Activated T-helper 1 cell treated with anti-CD3 and anti-CD28 coated beads, Interleukin-12 subunit alpha, Interleukin-12 subunit beta, Interleukin-2, Interleukin-4 antibody, amounts not matched to agents 30 ng/mL and 10 ng/mL and 1 ng/mL, durations not matched to agents 14 hours and 24 hours and 36 hours (primary cell): Measurements from ENCODE around the gene CELF1. TPM values are rescaled to one million over a fixed set of nuclear protein-coding genes. Genes with fewer than 3 reads are reported as not detected.
"Not testable (repeated sequence)": the region's sequence is repeated elsewhere in the genome, so short reads cannot be mapped to it uniquely, and the experiment has no call there.

Experiments used
- DNase-seq: peaks from one replicate; pipeline ENCODE4 v3.0.0; 2021; ENCODE audit warnings: low spot score
- H3K27ac Mint-ChIP-seq: one replicate; pipeline ENCODE4 v1.8.0; 2021; ENCODE audit warnings: mild to moderate bottlenecking, mixed read lengths
- H3K27me3 Mint-ChIP-seq: one replicate; pipeline ENCODE4 v1.8.0; 2022; ENCODE audit warnings: mild to moderate bottlenecking, moderate library complexity, mixed read lengths; ENCODE audit not compliant: insufficient read depth
- H3K36me3 Mint-ChIP-seq: one replicate; pipeline ENCODE4 v1.8.0; 2021; ENCODE audit warnings: low read depth, mixed read lengths
- H3K4me1 Mint-ChIP-seq: one replicate; pipeline ENCODE4 v1.8.0; 2021; ENCODE audit warnings: low read depth, mixed read lengths
- H3K4me3 Mint-ChIP-seq: one replicate; pipeline ENCODE4 v1.8.0; 2021; ENCODE audit warnings: mild to moderate bottlenecking, moderate library complexity, mixed read lengths
- H3K9me3 Mint-ChIP-seq: one replicate; pipeline ENCODE4 v1.8.0; 2021; ENCODE audit warnings: mixed read lengths
- intact Hi-C: fragments of 100-400 bp; cut with micrococcal nuclease; formaldehyde crosslinking; loops from one replicate; pipeline ENCODE4 v1.15.1; 2024
- total RNA-seq: library from RNA; stranded (reverse); gene quantifications from 2 replicates; pipeline ENCODE4 v1.2.3, GENCODE V29; 2022

The CELF1 gene
- total RNA-seq, 1 donor from 2014 or later, result 148 TPM

GRCh38 chr11:47529951-47530350, 23.0 kb downstream of the CELF1 start:
- intact Hi-C loops, result no loop called here
- Mint-ChIP-seq H3K4me1 (peaks cover 31% of the 10 kb centered on the region), H3K4me3 (no peak overlapping the region), H3K27ac (peak overlapping the region; percentile 64), H3K27me3 (no peaks in the 10 kb centered on the region), H3K9me3 (no peaks in the 10 kb centered on the region), H3K36me3 (peaks cover 10% of the 10 kb centered on the region)
- DNase-seq, result no peak

DNA sequence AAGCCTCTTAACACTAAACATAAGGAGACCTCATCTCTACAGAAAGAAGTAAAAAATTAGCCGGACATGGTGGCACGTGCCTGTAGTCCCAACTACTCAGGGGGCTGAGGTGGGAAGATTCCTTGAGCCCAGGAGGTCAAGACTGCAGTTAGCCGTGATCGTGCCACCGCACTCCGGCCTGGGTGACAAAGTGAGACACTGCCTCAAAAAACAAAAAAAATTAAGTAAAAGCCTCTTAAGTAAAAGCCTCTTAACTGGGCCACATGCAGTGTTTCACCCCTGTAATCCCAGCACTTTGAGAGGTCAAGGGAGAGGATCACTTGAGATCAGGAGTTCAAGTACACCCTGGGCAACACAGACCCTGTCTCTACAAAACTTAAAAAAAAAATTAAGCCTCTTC, 25.7 kb downstream of the CELF1 start:
- no peak for DNase-seq
- Mint-ChIP-seq H3K27ac (no peak overlapping the region), H3K9me3 (no peaks in the 10 kb centered on the region), H3K27me3 (no peaks in the 10 kb centered on the region), H3K4me1 (peaks cover 45% of the 10 kb centered on the region), H3K4me3 (no peak overlapping the region), H3K36me3 (peaks cover 10% of the 10 kb centered on the region)
- intact Hi-C loops, result no loop called here

GRCh38 chr11:47526032-47526431, 26.9 kb downstream of the CELF1 start:
- H3K27ac Mint-ChIP-seq, result peak overlapping the region; percentile 76
- H3K9me3 Mint-ChIP-seq, H3K27me3 Mint-ChIP-seq, intact Hi-C loops, H3K4me3 Mint-ChIP-seq, DNase-seq: not testable (repeated sequence)
- peaks cover 10% of the 10 kb centered on the region for H3K36me3 Mint-ChIP-seq
- peaks cover 45% of the 10 kb centered on the region for H3K4me1 Mint-ChIP-seq

DNA sequence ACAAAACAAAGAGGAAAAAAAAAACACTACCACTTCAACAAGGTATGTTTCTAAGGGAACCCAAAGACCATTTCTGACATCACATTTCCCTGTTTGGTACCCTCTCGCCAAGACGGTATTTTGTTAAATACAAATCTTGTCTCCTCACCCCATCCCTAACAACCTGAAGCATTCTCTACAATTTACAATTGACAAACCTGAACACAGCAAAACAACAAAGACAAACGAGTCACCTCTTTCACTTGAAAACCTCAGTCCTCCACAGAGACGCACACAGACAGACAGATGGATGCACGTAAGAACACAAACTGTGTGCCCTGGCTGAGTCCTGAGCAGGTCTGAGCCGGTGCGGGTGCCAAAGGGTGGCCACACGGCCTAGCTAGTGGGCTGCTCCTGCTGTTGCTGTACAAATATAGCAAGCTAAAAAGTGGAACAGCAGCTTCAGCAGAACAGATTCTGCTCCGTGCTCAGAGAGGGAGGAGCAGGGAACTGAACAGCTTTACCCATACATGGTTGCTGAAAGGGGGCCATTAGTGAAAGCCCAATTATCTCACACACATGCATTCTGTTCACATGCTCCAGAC, 28.5 kb downstream of the CELF1 start:
- H3K4me1 Mint-ChIP-seq, result peaks cover 45% of the 10 kb centered on the region
- intact Hi-C loops, result loop anchor here (2.0 kb wide), 1 partner anchor 14 kb away; no protein-coding TSS in a partner anchor
- peak; percentile 22 for DNase-seq
- peak overlapping the region; percentile 89 for H3K27ac Mint-ChIP-seq
- no peaks in the 10 kb centered on the region for H3K27me3 Mint-ChIP-seq
- peaks cover 8% of the 10 kb centered on the region for H3K36me3 Mint-ChIP-seq
- H3K9me3 Mint-ChIP-seq, result no peaks in the 10 kb centered on the region
- H3K4me3 Mint-ChIP-seq, result peak overlapping the region; percentile 54

GRCh38 chr11:47523490-47524225, 29.3 kb downstream of the CELF1 start:
- Mint-ChIP-seq H3K4me3 (peak overlapping the region; percentile 54), H3K4me1 (peaks cover 50% of the 10 kb centered on the region), H3K27ac (peak overlapping the region; percentile 89), H3K36me3 (peaks cover 8% of the 10 kb centered on the region), H3K9me3 (no peaks in the 10 kb centered on the region), H3K27me3 (no peaks in the 10 kb centered on the region)
- intact Hi-C loops, result loop anchor here (1.0 to 2.0 kb wide), 4 partner anchors 8 to 30 kb away; partner anchors contain the start of gene CELF1
- peak; percentile 41 for DNase-seq

GRCh38 chr11:47518212-47518964, 34.5 kb downstream of the CELF1 start:
- Mint-ChIP-seq H3K27me3 (no peaks in the 10 kb centered on the region), H3K4me3 (peak overlapping the region; percentile 2), H3K36me3 (peaks cover 9% of the 10 kb centered on the region), H3K27ac (peak overlapping the region; percentile 80), H3K4me1 (peaks cover 60% of the 10 kb centered on the region), H3K9me3 (no peaks in the 10 kb centered on the region)
- intact Hi-C loops, result loop anchor here (5.0 to 10.0 kb wide), 2 partner anchors 249 to 486 kb away; partner anchors contain the start of gene FNBP4
- no peak for DNase-seq

- intact Hi-C loops, result loop anchor here (5.0 to 10.0 kb wide), 2 partner anchors 250 to 488 kb away; partner anchors contain the start of gene FNBP4
- Mint-ChIP-seq H3K27ac (no peak overlapping the region), H3K27me3 (no peaks in the 10 kb centered on the region), H3K4me3 (no peak overlapping the region), H3K36me3 (peaks cover 9% of the 10 kb centered on the region), H3K4me1 (peaks cover 62% of the 10 kb centered on the region), H3K9me3 (no peaks in the 10 kb centered on the region)
- DNase-seq, result no peak
Measured at GRCh38 chr11:47516984-47517853, 35.7 kb downstream of the CELF1 start.

DNA sequence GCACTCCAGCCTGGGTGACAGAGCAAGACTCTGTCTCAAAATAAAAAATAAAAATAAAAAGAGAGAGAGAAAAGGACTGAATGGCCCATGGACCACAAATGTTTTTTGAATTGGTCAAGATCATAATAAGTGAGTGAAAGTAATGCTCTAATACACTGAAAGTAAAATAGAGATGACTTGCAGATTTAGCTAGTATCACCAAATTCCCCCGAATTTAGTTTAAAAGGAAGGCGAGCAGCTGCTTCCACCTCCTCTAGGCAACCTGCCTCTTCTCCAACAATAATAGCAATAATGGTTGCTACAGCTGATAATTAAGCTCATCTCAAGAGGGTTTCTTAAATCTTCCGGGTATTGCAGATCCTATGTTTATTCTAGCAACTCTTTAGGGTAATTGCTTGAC, 36.8 kb downstream of the CELF1 start:
- intact Hi-C loops, result loop anchor here (5.0 to 10.0 kb wide), 2 partner anchors 251 to 489 kb away; partner anchors contain the start of gene FNBP4
- no peaks in the 10 kb centered on the region for H3K27me3 Mint-ChIP-seq
- no peak overlapping the region for H3K27ac Mint-ChIP-seq
- H3K9me3 Mint-ChIP-seq, result no peaks in the 10 kb centered on the region
- peaks cover 9% of the 10 kb centered on the region for H3K36me3 Mint-ChIP-seq
- H3K4me3 Mint-ChIP-seq, result no peak overlapping the region
- no peak for DNase-seq
- H3K4me1 Mint-ChIP-seq, result peaks cover 69% of the 10 kb centered on the region

- peak overlapping the region; percentile 93 for H3K27ac Mint-ChIP-seq
- DNase-seq, result no peak
- peak overlapping the region; percentile 60 for H3K4me3 Mint-ChIP-seq
- intact Hi-C loops, result loop anchor here (1.0 to 10.0 kb wide), 6 partner anchors 8 to 490 kb away; partner anchors contain the start of genes CELF1, FNBP4, KBTBD4 and NDUFS3
- H3K36me3 Mint-ChIP-seq, result peaks cover 9% of the 10 kb centered on the region
- H3K4me1 Mint-ChIP-seq, result peaks cover 76% of the 10 kb centered on the region
- no peaks in the 10 kb centered on the region for H3K27me3 Mint-ChIP-seq
- H3K9me3 Mint-ChIP-seq, result no peaks in the 10 kb centered on the region
Measured at GRCh38 chr11:47514825-47515647, 37.9 kb downstream of the CELF1 start.

DNA sequence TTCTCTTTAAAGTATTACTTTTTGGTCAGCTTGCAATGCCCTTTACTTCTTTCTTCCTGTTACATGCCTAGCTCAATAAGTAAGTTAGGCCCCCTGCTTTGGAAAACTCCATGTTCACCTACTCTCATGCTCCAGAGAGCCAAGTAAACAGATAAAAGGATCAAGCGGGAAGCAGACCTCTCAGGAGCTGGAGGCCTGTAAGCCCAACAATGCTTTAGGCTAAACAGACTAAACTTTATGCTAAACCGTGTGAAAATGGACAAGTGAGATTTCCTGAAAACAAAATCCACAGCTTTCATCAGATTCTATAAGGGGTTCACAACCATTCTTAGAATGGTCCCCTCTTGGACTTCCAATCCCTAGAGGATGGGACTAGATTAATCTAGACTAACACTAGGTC, 40.2 kb downstream of the CELF1 start:
- peaks cover 79% of the 10 kb centered on the region for H3K4me1 Mint-ChIP-seq
- H3K27ac Mint-ChIP-seq, result peak overlapping the region; percentile 58
- H3K4me3 Mint-ChIP-seq, result no peak overlapping the region

GRCh38 chr11:47511917-47512316, 41.0 kb downstream of the CELF1 start:
- intact Hi-C loops, result loop anchor here (10.0 kb wide), 1 partner anchor 493 kb away; no protein-coding TSS in a partner anchor
- Mint-ChIP-seq H3K27me3 (no peaks in the 10 kb centered on the region), H3K36me3 (peaks cover 7% of the 10 kb centered on the region), H3K27ac (no peak overlapping the region), H3K4me3 (no peak overlapping the region), H3K4me1 (peaks cover 81% of the 10 kb centered on the region), H3K9me3 (no peaks in the 10 kb centered on the region)
- DNase-seq, result no peak

More for the DNA sequence above, 40.2 kb downstream of the CELF1 start:
- no peaks in the 10 kb centered on the region for H3K27me3 Mint-ChIP-seq
- no peak for DNase-seq
- H3K36me3 Mint-ChIP-seq, result peaks cover 7% of the 10 kb centered on the region
- intact Hi-C loops, result loop anchor here (10.0 kb wide), 1 partner anchor 492 kb away; no protein-coding TSS in a partner anchor
- H3K9me3 Mint-ChIP-seq, result no peaks in the 10 kb centered on the region
